HepG2 (cell line): ENCODE data around the gene CALU. TPM values are rescaled to one million over a fixed set of nuclear protein-coding genes. Genes with fewer than 3 reads are reported as not detected.

Source experiments
- AKNA ChIP-seq: sonication (generic); formaldehyde crosslinking; IDR thresholded peaks from 2 replicates; pipeline ENCODE4 v1.4.0; 2020; ENCODE audit warnings: missing genetic modification reagents, borderline replicate concordance
- DZIP1 ChIP-seq: sonication (generic); formaldehyde crosslinking; IDR thresholded peaks from 2 replicates; pipeline ENCODE4 v1.5.0; 2020; ENCODE audit warnings: mild to moderate bottlenecking, missing genetic modification reagents
- ESRRA ChIP-seq: sonication (generic); formaldehyde crosslinking; IDR thresholded peaks from 2 replicates; pipeline ENCODE4 v1.5.1; 2020; ENCODE audit warnings: mild to moderate bottlenecking, low read depth, missing genetic modification reagents
- FOXJ3 ChIP-seq: sonication (generic); formaldehyde crosslinking; IDR thresholded peaks from 2 replicates; pipeline ENCODE4 v1.4.0; 2020; ENCODE audit warnings: missing genetic modification reagents, mild to moderate bottlenecking, borderline replicate concordance
- JUN ChIP-seq: sonication (generic); formaldehyde crosslinking; IDR thresholded peaks from 2 replicates; pipeline ENCODE4 v1.4.0; 2020; ENCODE audit warnings: mild to moderate bottlenecking, missing genetic modification reagents
- SP140L ChIP-seq: sonication (generic); formaldehyde crosslinking; IDR thresholded peaks from 2 replicates; pipeline ENCODE4 v1.4.0; 2020; ENCODE audit warnings: missing genetic modification reagents, borderline replicate concordance
- TEAD3 ChIP-seq: optimal IDR thresholded peaks from 2 replicates; pipeline ENCODE3; 2016; ENCODE audit warnings: borderline replicate concordance
- TEF ChIP-seq: sonication (generic); formaldehyde crosslinking; IDR thresholded peaks from 2 replicates; pipeline ENCODE4 v1.5.0; 2020; ENCODE audit warnings: missing genetic modification reagents
- THRA ChIP-seq: sonication (generic); formaldehyde crosslinking; IDR thresholded peaks from 2 replicates; pipeline ENCODE4 v1.4.0; 2020; ENCODE audit warnings: missing genetic modification reagents, borderline replicate concordance
- YEATS4 ChIP-seq: sonication (generic); formaldehyde crosslinking; IDR thresholded peaks from 2 replicates; pipeline ENCODE4 v1.4.0; 2020; ENCODE audit warnings: missing genetic modification reagents, borderline replicate concordance
- ZMAT3 ChIP-seq: sonication (generic); formaldehyde crosslinking; conservative IDR thresholded peaks from 2 replicates; pipeline ENCODE4 v1.7.0; 2021; ENCODE audit warnings: missing genetic modification reagents
- ZNF235 ChIP-seq: sonication (generic); formaldehyde crosslinking; IDR thresholded peaks from 2 replicates; pipeline ENCODE4 v1.8.1; 2023; ENCODE audit warnings: mild to moderate bottlenecking, missing genetic modification reagents, borderline replicate concordance
- ZNF331 ChIP-seq: sonication (generic); formaldehyde crosslinking; IDR thresholded peaks from 2 replicates; pipeline ENCODE4 v1.4.0; 2020; ENCODE audit warnings: missing genetic modification reagents
- ZNF34 ChIP-seq: sonication (generic); formaldehyde crosslinking; IDR thresholded peaks from 2 replicates; pipeline ENCODE4 v1.4.0; 2020; ENCODE audit warnings: mild to moderate bottlenecking, missing genetic modification reagents, borderline replicate concordance
- ZNF383 ChIP-seq: sonication (generic); formaldehyde crosslinking; IDR thresholded peaks from 2 replicates; pipeline ENCODE4 v1.4.0; 2020; ENCODE audit warnings: missing genetic modification reagents, mild to moderate bottlenecking, borderline replicate concordance
- ZNF530 ChIP-seq: sonication (generic); formaldehyde crosslinking; IDR thresholded peaks from 2 replicates; pipeline ENCODE4 v1.5.0; 2020; ENCODE audit warnings: low read depth, mild to moderate bottlenecking, missing genetic modification reagents
- ZNF672 ChIP-seq: sonication (generic); formaldehyde crosslinking; IDR thresholded peaks from 2 replicates; pipeline ENCODE4 v1.8.1; 2022; ENCODE audit warnings: missing genetic modification reagents
- ZUFSP ChIP-seq: sonication (generic); formaldehyde crosslinking; IDR thresholded peaks from 2 replicates; pipeline ENCODE4 v1.9.0; 2021; ENCODE audit warnings: missing genetic modification reagents, mild to moderate bottlenecking, borderline replicate concordance
- polyA plus RNA-seq, 8 experiments: library from polyadenylated mRNA; depleted of rRNA in 3 of 8; stranded (reverse) in 7 of 8; unstranded in 1 of 8; fragments of >200 nt; fragmentation: Illumina TruSeq in 4 of 8; extraction: Trizol in 4 of 8; gene quantifications; 2 replicates each; pipeline versions ENCODE4 v1.2.1 to v1.2.3, GENCODE V29; 2011 to 2016; ENCODE audit warnings: low read depth in 4 of 8, missing spikeins in 1 of 8, mixed read lengths in 1 of 8; ENCODE audit not compliant: insufficient read depth in 1 of 8
- total RNA-seq, 5 experiments: library from RNA; depleted of rRNA; stranded (reverse); fragments of >200 nt; fragmentation: Illumina TruSeq; extraction: Trizol; gene quantifications; 2 replicates each; pipeline ENCODE4 v1.2.3, GENCODE V29; 2016; ENCODE audit warnings: low read depth in 1 of 5

The CALU gene
- total and polyA plus RNA-seq, 2 of the 13 experiments (the other 11 are each of a cell fraction or from before 2014, with no cell fraction given): 198 to 252 TPM

- TF ChIP-seq ZNF235 (CRISPR knock-in tag): no peak
- no peak for TF ChIP-seq ZNF383 (CRISPR knock-in tag)
- TF ChIP-seq TEF (CRISPR knock-in tag): no peak
- no peak for TF ChIP-seq ZNF530
- TF ChIP-seq THRA: no peak
- TF ChIP-seq SP140L: no peak
- no peak for TF ChIP-seq ZNF331 (CRISPR knock-in tag)
- TF ChIP-seq YEATS4 (CRISPR knock-in tag): no peak
- no peak for TF ChIP-seq JUN
- TF ChIP-seq ZMAT3 (CRISPR knock-in tag): no peak
- no peak for TF ChIP-seq AKNA (CRISPR knock-in tag)
- no peak for TF ChIP-seq FOXJ3
- TF ChIP-seq TEAD3: no peak
- no peak for TF ChIP-seq ESRRA (CRISPR knock-in tag)
- no peak for TF ChIP-seq ZNF672 (CRISPR knock-in tag)
- TF ChIP-seq ZNF34 (CRISPR knock-in tag): no peak
- no peak for TF ChIP-seq DZIP1 (CRISPR knock-in tag)
- TF ChIP-seq ZUFSP (CRISPR knock-in tag): no peak
These were observed 44.1 kb downstream of the CALU start (continued) for GRCh38 chr7:128783143-128783861.
